ENCODE measurements around the gene ECI2.

GRCh38 chr6:4093288-4093687 lies 42.1 kb downstream of the ECI2 start:
- no peak for TF ChIP-seq CTCF (IDR thresholded peaks at IDR 0.05)
- no peak for TF ChIP-seq POLR2A (IDR thresholded peaks at IDR 0.05)

Data from thyroid gland (tissue), 4 donors.